Vagina (tissue), 2 donors: ENCODE measurements around the gene SV2B. TPM values are rescaled to one million over a fixed set of nuclear protein-coding genes. Genes with fewer than 3 reads are reported as not detected.

ENCODE experiments used
- DNase-seq, 2 donors: peaks; one replicate each; pipeline ENCODE4 v3.0.0-alpha.2; 2017; ENCODE audit errors: extremely low spot score in 2 of 2
- H3K27ac ChIP-seq: fragments of 200-600 bp; sonication (generic); one replicate; pipeline ENCODE4 v1.5.1; 2019
- H3K27me3 ChIP-seq: fragments of 200-600 bp; sonication (generic); one replicate; pipeline ENCODE4 v1.5.1; 2019
- H3K36me3 ChIP-seq, 2 donors: fragments of 200-600 bp; sonication (generic); one replicate each; pipeline ENCODE4 v1.5.1; 2017 to 2019
- H3K4me1 ChIP-seq: fragments of 200-600 bp; sonication (generic); one replicate; pipeline ENCODE4 v1.5.1; 2019
- H3K4me3 ChIP-seq, 2 donors: fragments of 200-600 bp; sonication (generic); 1 replicate in 1 of 2; 2 replicates in 1 of 2; pipeline ENCODE4 v1.5.1; 2016 to 2019
- H3K9me3 ChIP-seq: fragments of 200-600 bp; sonication (generic); one replicate; pipeline ENCODE4 v1.5.1; 2019
- POLR2A ChIP-seq, 2 donors: fragments of 450-650 bp; IDR thresholded peaks; one replicate each; pipeline ENCODE4 v1.6.1; 2017; ENCODE audit warnings: antibody characterized with exemption in 2 of 2, mild to moderate bottlenecking in 2 of 2, moderate library complexity in 2 of 2
- POLR2AphosphoS5 ChIP-seq, 2 donors: sonication (generic); formaldehyde crosslinking; IDR thresholded peaks; one replicate each; pipeline ENCODE4 v1.9.0; 2017; ENCODE audit warnings: antibody characterized with exemption in 2 of 2, mild to moderate bottlenecking in 2 of 2, low read depth in 1 of 2; ENCODE audit not compliant: insufficient read depth in 1 of 2
- intact Hi-C: fragments of 100-400 bp; cut with DNase I; formaldehyde crosslinking; loops from one replicate; pipeline ENCODE4 v1.15.1; 2023
- total RNA-seq: library from RNA; depleted of rRNA; stranded (reverse); fragments of >200 nt; gene quantifications from one replicate; pipeline ENCODE4 v1.2.3, GENCODE V29; 2016
- TF ChIP-seq, protein P1 (sequence below), 3 experiments: fragments of 450-650 bp in 2 of 3; fragments of 200-600 bp in 1 of 3; sonication (generic) in 1 of 3; IDR thresholded peaks; one replicate each; pipeline ENCODE4 v1.5.1; 2017 to 2019; ENCODE audit warnings: antibody characterized with exemption in 3 of 3, mild to moderate bottlenecking in 2 of 3, moderate library complexity in 2 of 3

Gene SV2B
- total RNA-seq, 1 donor from 2014 or later: 3.2 TPM

DNA sequence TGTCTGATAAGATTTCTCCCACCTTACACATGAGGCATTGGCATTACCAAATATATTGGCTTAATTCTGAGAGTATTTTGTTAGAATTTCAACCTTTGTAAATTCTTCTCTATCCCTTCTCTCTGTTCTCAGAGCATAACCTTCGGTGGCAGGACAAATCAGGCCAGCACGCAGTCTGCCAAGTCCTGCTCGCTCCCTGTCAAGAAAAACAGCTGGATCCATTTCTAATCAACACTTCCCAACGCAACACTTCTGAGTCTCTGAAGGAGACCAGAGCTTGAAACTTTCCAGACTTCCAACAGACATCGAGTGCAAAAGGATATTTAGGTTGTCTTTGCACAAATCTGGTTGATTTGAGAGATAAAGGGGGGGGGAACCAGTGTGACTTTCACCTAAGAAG lies 125.7 kb downstream of the SV2B start:
- Histone ChIP-seq H3K36me3 (no peaks in the 10 kb centered on the region), H3K4me1 (no peaks in the 10 kb centered on the region), H3K27me3 (no peaks in the 10 kb centered on the region), H3K9me3 (no peaks in the 10 kb centered on the region), H3K4me3 (no peak overlapping the region), H3K27ac (no peak overlapping the region)
- intact Hi-C loops: no loop called here
- TF ChIP-seq, protein P1, sequence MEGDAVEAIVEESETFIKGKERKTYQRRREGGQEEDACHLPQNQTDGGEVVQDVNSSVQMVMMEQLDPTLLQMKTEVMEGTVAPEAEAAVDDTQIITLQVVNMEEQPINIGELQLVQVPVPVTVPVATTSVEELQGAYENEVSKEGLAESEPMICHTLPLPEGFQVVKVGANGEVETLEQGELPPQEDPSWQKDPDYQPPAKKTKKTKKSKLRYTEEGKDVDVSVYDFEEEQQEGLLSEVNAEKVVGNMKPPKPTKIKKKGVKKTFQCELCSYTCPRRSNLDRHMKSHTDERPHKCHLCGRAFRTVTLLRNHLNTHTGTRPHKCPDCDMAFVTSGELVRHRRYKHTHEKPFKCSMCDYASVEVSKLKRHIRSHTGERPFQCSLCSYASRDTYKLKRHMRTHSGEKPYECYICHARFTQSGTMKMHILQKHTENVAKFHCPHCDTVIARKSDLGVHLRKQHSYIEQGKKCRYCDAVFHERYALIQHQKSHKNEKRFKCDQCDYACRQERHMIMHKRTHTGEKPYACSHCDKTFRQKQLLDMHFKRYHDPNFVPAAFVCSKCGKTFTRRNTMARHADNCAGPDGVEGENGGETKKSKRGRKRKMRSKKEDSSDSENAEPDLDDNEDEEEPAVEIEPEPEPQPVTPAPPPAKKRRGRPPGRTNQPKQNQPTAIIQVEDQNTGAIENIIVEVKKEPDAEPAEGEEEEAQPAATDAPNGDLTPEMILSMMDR (IDR thresholded peaks at IDR 0.05): no peak
- TF ChIP-seq POLR2AphosphoS5 (IDR thresholded peaks at IDR 0.05; ENCODE audit: insufficient read depth in 1 of 2, low read depth in 1 of 2) (no peak), POLR2A (IDR thresholded peaks at IDR 0.05) (no peak)
- DNase-seq: no peak

DNA sequence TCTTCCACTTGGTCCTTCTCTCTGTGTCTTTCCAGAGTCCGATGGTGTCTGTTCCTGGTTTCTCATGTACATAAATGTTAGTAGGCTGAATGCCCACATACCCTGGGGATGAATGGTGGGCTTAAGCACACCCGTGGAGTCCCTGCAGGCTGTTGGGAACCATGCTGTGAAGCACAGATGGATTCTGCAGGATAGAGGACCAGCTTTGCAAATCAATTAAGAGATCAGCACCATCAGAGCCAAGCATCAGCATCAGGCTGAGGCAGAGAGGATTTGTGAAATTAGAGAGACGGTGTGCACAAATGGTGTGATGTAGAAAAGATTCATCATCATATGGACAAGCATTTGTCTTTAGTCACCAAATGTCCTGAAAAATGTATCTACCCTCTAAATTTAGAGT lies 127.1 kb downstream of the SV2B start:
- Histone ChIP-seq H3K27ac (no peak overlapping the region), H3K4me3 (no peak overlapping the region), H3K36me3 (no peaks in the 10 kb centered on the region), H3K9me3 (no peaks in the 10 kb centered on the region), H3K27me3 (no peaks in the 10 kb centered on the region), H3K4me1 (no peaks in the 10 kb centered on the region)
- TF ChIP-seq POLR2AphosphoS5 (IDR thresholded peaks at IDR 0.05; ENCODE audit: insufficient read depth in 1 of 2, low read depth in 1 of 2): no peak
- TF ChIP-seq POLR2A (IDR thresholded peaks at IDR 0.05): no peak
- TF ChIP-seq, protein P1 (IDR thresholded peaks at IDR 0.05): no peak
- DNase-seq: no peak
- intact Hi-C loops: no loop called here

DNA sequence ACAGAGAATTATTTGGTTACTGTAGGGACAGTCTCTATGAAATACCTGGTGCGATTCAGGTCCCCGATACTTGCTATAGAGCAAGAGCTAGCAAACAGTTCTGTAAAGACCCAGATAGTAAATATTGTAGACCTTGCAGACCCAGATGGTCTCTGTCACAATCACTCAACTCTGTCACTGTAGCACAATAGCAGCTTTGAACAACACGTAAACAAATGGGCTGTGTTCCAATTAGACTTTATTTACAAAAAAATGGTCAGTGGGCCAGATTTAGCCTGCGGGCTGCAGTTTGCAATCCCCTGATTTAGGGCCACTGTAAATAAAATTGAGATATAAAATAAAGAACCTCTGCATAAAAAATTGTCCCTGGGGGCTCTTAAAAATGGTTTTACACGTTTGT lies 127.7 kb downstream of the SV2B start:
- Histone ChIP-seq H3K27me3 (no peaks in the 10 kb centered on the region), H3K9me3 (no peaks in the 10 kb centered on the region), H3K36me3 (no peaks in the 10 kb centered on the region), H3K4me1 (no peaks in the 10 kb centered on the region), H3K4me3 (no peak overlapping the region), H3K27ac (no peak overlapping the region)
- no peak for TF ChIP-seq POLR2A (IDR thresholded peaks at IDR 0.05)
- no peak for TF ChIP-seq POLR2AphosphoS5 (IDR thresholded peaks at IDR 0.05; ENCODE audit: insufficient read depth in 1 of 2, low read depth in 1 of 2)
- TF ChIP-seq, protein P1 (IDR thresholded peaks at IDR 0.05): no peak
- no peak for DNase-seq
- intact Hi-C loops: no loop called here

DNA sequence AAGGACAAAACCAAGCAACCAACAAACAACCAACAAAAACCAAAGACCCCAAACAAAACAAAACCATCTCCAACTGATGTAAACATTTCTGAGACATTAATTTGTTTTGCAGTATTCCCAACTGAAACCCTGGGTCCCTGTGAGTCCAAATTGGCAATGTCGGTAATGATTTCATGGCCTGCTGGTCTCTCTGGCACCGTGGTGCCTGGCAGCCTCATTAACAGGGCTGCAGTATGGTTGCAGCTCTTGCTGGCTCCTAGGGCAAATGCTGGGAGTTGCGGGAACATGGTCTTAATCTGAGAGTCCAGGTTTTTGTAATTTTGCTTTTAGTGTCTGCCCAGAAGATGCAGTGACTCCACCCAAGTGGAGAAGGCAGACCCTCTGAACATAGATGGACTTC lies 128.3 kb downstream of the SV2B start:
- intact Hi-C loops: no loop called here
- TF ChIP-seq, protein P1 (IDR thresholded peaks at IDR 0.05): no peak
- no peak for TF ChIP-seq POLR2A (IDR thresholded peaks at IDR 0.05)
- TF ChIP-seq POLR2AphosphoS5 (IDR thresholded peaks at IDR 0.05; ENCODE audit: insufficient read depth in 1 of 2, low read depth in 1 of 2): no peak
- H3K27me3 ChIP-seq: no peaks in the 10 kb centered on the region
- H3K27ac ChIP-seq: no peak overlapping the region
- no peaks in the 10 kb centered on the region for H3K4me1 ChIP-seq
- no peaks in the 10 kb centered on the region for H3K9me3 ChIP-seq
- no peaks in the 10 kb centered on the region for H3K36me3 ChIP-seq
- no peak overlapping the region for H3K4me3 ChIP-seq
- DNase-seq: no peak

DNA sequence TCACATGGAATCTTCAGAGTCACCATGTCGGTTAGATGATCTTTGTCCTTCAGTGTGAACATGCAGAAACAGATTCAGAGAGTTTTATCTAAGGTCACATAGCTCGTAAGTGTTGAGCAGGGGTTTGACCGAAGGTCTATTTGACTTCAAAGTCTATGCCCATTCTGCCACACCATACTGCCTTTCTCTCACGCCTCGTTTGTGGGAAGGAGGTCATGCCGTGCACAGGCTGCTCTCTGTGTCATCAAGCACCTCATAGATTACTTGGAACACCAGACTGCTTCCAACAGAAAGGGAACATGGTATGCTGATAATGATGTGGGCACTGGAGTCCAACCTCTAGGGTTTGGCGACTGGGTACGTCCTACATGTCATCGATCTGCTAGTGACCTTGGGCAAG lies 128.8 kb downstream of the SV2B start:
- no peaks in the 10 kb centered on the region for H3K36me3 ChIP-seq
- H3K9me3 ChIP-seq: no peaks in the 10 kb centered on the region
- no peak overlapping the region for H3K4me3 ChIP-seq
- no peak overlapping the region for H3K27ac ChIP-seq
- no peaks in the 10 kb centered on the region for H3K4me1 ChIP-seq
- H3K27me3 ChIP-seq: no peaks in the 10 kb centered on the region
- intact Hi-C loops: no loop called here
- TF ChIP-seq, protein P1 (IDR thresholded peaks at IDR 0.05): no peak
- TF ChIP-seq POLR2A (IDR thresholded peaks at IDR 0.05): no peak
- TF ChIP-seq POLR2AphosphoS5 (IDR thresholded peaks at IDR 0.05; ENCODE audit: insufficient read depth in 1 of 2, low read depth in 1 of 2): no peak
- no peak for DNase-seq
